HG03064 (cell line): ENCODE measurements around the gene AFDN.

Experiments
- ATAC-seq: cut with Tn5 transposase; IDR thresholded peaks from one replicate; pipeline ENCODE4 v1.9.1; 2021; ENCODE audit warnings: low read depth; ENCODE audit not compliant: unreplicated experiment

Gene AFDN

DNA sequence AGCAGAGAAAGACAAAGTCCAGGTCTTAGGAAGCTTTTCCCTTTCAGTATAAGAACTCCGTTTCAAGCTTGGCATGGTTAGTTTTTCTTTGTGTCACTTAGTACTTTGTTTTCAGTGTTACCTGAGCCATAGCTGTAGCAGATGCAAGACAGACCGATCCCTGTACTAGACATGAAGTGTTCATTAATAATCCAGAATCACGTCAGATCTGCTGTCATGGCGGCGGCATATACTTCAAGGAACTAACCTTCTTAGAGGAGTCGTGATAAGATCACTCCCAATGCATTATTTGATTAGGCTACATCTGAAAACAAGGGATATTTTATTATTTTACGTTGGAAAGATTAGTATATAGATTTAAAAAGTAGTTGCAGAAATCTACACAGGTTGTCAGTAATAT lies 83.9 kb downstream of the AFDN start:
- no peak for ATAC-seq

GRCh38 chr6:167912494-167912893 lies 85.8 kb downstream of the AFDN start:
- no peak for ATAC-seq

- no peak for ATAC-seq
Observed at GRCh38 chr6:167913699-167914098, 87.0 kb downstream of the AFDN start.

DNA sequence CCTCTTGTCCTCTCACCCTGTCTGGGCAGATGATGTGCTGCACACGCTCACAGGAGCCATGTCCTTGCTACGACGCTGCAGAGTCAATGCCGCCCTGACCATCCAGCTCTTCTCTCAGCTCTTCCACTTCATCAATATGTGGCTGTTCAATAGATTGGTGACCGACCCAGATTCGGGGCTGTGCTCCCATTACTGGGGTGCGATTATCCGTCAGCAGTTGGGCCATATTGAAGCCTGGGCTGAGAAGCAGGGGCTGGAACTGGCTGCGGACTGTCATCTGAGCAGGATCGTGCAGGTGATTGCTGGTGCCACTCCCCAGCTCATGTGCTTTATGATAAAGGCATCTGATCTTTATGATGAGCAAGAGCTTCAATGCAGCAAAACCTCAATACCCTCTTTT lies 88.4 kb downstream of the AFDN start:
- no peak for ATAC-seq

- no peak for ATAC-seq
Observed at GRCh38 chr6:167917551-167918154, 90.9 kb downstream of the AFDN start.

- no peak for ATAC-seq
Observed at GRCh38 chr6:167918548-167919278, 92.0 kb downstream of the AFDN start.

GRCh38 chr6:167919349-167919748 lies 92.6 kb downstream of the AFDN start:
- ATAC-seq: no peak

DNA sequence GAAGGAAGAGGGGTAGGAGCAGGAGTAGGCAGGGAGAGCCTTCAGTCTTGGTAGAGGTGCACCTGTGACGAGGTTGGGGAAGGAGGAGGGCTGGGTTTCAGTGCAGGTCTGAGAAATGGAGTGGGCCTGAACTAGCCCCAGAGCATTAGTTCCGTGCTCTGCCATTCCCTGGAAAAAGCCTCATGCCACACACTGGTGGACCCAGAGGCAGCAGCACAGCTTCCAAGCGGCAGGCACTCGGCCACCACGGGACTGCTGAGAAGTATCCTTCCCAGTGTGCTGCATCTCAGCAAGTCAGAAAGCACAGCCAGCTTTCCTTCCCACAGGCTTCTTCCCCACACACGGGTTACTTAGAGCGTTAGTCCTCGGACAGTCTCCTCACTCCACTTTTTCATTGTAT lies 93.5 kb downstream of the AFDN start:
- no peak for ATAC-seq

DNA sequence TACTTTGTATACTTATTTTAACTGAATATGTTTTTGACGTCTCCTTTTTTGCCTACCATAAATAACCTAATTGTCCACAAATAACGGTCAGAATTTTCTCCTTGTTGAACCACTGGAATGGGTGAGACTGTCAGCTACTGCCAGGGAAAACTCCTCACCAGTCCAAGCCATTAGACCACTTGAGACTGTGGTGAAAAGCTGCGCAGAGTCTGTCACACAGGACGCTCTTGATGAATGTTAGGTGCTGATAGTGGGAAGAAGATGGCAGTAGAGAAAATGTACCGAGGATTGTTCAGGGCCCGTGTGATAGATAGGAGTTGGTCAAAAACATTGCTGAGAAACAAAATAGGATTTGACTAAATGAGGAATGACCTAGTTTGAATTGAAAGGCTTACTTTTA lies 95.1 kb downstream of the AFDN start:
- no peak for ATAC-seq

DNA sequence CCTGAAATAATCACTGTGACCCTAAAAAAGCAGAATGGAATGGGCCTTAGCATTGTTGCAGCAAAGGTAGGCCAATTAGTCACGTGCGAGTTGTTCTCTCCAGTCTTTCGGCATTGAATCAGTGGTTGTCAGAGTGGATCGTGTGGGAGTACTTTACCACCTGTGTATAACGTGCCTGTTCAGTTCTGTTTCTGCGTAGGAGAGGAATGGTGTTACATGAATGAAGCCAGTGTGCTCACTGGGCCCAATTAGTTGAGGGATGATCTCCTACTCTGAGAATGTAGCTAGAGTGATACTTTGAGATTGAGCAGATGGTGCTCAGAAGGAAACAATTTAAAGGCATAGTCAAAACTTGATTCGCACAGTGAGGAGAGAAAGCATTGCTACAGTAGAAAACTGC lies 98.3 kb downstream of the AFDN start:
- ATAC-seq: no peak

GRCh38 chr6:167927246-167927645 lies 100.5 kb downstream of the AFDN start:
- ATAC-seq: no peak

GRCh38 chr6:167928111-167928510 lies 101.4 kb downstream of the AFDN start:
- ATAC-seq: no peak

DNA sequence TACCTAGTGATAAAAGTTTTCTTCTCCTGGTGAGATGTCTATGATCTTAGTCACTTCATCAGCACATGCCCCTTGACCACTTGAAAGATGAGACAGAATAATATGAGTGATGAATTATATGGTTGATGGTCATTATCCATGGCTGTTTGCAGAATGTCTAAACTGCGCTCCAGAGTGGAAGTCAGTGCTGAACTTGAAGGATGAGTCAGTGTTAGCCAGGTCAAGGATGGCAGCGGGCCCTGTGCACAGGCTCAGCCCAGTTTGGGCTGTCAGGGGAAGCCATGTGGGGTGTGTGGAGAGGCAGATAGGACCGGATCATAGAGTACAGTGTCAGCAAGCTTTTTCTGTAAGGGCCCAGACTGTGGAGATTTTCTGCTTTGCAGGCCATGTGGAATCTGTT lies 103.6 kb downstream of the AFDN start:
- ATAC-seq: no peak

GRCh38 chr6:167932468-167933276 lies 106.0 kb downstream of the AFDN start:
- no peak for ATAC-seq

GRCh38 chr6:167933290-167933689 lies 106.6 kb downstream of the AFDN start:
- ATAC-seq: no peak

DNA sequence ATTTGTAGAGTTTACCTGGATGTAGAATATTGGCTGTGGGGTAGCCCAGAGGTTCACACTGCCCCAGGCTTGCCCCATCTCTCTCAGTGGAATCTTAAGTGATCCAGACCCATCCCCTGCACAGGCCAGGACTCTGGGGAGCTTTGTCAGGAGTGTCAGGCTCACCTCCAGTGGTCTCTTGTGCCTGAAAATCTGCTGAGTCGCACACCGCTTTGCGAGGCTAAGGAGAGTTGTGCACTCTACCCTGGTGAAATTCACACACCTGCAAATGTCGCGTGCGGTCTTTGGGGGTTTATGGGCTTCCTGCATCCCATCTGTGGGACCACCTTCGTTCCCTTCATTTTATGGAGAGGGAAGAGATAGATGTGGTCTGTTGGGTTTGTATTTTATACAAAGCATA lies 107.1 kb downstream of the AFDN start:
- no peak for ATAC-seq

- no peak for ATAC-seq
Observed at GRCh38 chr6:167934426-167934864, 107.7 kb downstream of the AFDN start.

DNA sequence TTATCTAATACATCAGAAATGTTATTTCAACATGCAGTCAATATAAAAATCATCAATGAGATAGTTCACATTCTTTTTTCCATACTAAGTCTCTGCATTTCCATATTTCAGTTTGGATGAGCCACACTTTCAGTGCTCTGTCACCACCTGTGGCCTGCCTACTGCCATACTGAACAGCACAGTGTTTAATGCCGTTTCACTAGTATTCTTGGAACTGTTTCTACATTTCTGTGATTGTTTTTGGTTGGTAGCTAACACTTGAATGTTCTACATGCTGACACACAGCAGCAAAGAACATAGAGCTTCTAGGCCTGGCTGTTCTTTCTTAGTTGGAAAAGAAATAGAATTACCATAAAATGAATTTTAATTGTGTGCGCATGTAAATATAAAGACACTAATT lies 109.3 kb downstream of the AFDN start:
- no peak for ATAC-seq

DNA sequence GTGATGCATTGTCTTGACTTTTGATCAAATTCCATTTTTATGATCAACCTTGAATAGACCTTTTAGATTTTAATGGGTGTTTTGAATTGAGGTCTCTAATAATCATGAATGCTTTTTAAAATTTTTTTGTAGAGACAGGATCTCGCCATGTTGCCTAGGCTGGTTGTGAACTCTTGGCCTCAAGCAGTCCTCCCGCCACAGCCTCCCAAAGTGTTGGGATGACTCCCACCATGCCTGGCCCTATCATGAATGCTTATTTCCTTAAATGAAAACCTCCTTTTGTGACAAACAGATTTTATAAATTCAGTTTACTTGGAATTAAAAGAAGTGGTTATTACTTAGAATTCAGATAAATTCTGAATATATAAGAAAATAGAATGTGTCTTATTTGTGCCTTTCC lies 110.6 kb downstream of the AFDN start:
- no peak for ATAC-seq

DNA sequence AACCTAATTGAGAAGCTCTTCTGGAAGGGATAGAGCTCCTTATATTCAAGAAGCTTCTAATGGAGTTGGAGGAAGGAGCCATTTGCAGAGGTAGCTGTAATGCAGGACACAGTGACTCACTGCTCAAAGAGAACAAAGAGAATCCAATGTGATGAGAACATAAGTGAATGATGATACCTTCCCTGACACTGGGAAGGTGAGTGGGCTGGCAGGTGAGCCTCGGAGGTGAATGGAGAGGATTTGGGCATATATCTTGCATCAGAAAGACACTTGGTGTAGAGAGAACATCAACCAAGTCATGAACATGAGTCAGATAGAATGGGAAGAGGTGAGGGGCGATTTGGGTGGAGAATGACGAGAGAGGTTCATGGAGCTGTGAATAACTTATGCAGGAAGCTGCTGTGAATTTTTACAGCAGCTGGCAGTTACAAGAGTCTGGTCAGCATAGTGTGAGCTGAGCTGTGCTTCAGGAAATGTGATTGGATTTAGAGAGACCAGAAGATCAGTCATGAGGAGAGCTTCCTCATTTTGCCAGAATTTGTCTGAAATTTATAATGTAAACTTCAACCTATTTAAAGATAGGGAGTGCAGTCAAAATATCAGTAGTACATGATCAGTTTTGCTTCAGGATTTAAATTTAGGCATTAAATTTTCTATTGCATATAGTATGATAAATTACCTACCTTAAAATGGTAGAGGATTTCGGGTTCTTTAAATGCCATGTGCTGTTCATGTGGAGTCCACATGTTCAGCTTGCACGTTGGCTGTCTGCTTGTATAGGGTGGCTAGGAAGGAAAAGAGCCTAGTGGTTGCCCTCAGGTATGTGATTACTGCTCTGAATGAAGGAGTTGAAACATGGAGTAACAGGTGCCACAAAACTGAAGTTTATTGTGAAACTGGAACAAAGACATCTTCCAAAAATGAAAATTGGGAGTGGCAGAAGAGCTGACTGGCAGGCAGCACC lies 111.5 kb downstream of the AFDN start:
- ATAC-seq: no peak

DNA sequence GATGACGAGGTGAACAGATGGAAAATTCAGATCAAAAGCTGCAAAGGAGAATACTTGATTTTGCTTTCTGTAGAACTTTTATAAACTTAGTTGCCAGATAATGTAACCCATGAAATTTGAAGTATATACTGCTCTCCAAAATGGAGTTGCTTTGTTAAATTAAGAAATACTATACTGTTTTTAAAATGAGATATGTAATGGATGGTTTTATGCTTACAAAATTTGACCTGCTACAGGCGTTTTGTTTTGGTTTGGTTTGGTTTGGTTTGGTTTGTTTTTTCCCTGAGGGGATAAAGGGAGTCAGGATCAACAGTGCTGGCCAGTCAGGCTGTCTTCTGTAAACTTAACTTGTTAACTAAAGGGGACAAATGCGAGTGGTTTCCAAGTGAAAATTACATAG lies 115.1 kb downstream of the AFDN start:
- no peak for ATAC-seq
